Measurements from ENCODE around the gene INSYN1.
"Not testable (repeated sequence)": the region's sequence is repeated elsewhere in the genome, so short reads cannot be mapped to it uniquely, and the experiment has no call there.

INSYN1 gene

GRCh38 chr15:73711526-73711925, 41.6 kb downstream of the INSYN1 start:
- Histone ChIP-seq H3K27ac (ENCODE audit: low read depth, low read length) (no peak overlapping the region), H3K9me3 (ENCODE audit: insufficient read depth, low read depth, low read length) (no peaks in the 10 kb centered on the region), H3K4me1 (ENCODE audit: insufficient read depth, low read length) (no peaks in the 10 kb centered on the region), H3K4me3 (ENCODE audit: low read length) (no peak overlapping the region), H3K9ac (ENCODE audit: low read depth, low read length) (no peak overlapping the region), H3K36me3 (ENCODE audit: insufficient read depth, low read length) (peaks cover 67% of the 10 kb centered on the region), H3K27me3 (ENCODE audit: insufficient read depth, low read length) (no peaks in the 10 kb centered on the region)
- WGBS: 92% methylated on average over 4 of the region's 4 CpGs

GRCh38 chr15:73710321-73710720, 42.8 kb downstream of the INSYN1 start:
- H3K9ac ChIP-seq (ENCODE audit: low read depth, low read length): no peak overlapping the region
- H3K36me3 ChIP-seq (ENCODE audit: insufficient read depth, low read length): peaks cover 76% of the 10 kb centered on the region
- no peak overlapping the region for H3K27ac ChIP-seq (ENCODE audit: low read depth, low read length)
- no peaks in the 10 kb centered on the region for H3K4me1 ChIP-seq (ENCODE audit: insufficient read depth, low read length)
- no peak overlapping the region for H3K4me3 ChIP-seq (ENCODE audit: low read length)
- H3K9me3 ChIP-seq (ENCODE audit: insufficient read depth, low read depth, low read length): no peaks in the 10 kb centered on the region
- no peaks in the 10 kb centered on the region for H3K27me3 ChIP-seq (ENCODE audit: insufficient read depth, low read length)
- WGBS: 96% methylated on average over 5 of the region's 5 CpGs

- Histone ChIP-seq H3K4me1 (ENCODE audit: insufficient read depth, low read length) (no peaks in the 10 kb centered on the region), H3K27ac (ENCODE audit: low read depth, low read length) (no peak overlapping the region), H3K27me3 (ENCODE audit: insufficient read depth, low read length) (no peaks in the 10 kb centered on the region), H3K4me3 (ENCODE audit: low read length) (no peak overlapping the region), H3K9me3 (ENCODE audit: insufficient read depth, low read depth, low read length) (no peaks in the 10 kb centered on the region), H3K36me3 (ENCODE audit: insufficient read depth, low read length) (peaks cover 81% of the 10 kb centered on the region), H3K9ac (ENCODE audit: low read depth, low read length) (no peak overlapping the region)
- 98% methylated on average over 4 of the region's 4 CpGs for WGBS
These were observed 43.5 kb downstream of the INSYN1 start for GRCh38 chr15:73709686-73710085.

GRCh38 chr15:73709241-73709640, 43.9 kb downstream of the INSYN1 start:
- no peaks in the 10 kb centered on the region for H3K4me1 ChIP-seq (ENCODE audit: insufficient read depth, low read length)
- WGBS: 97% methylated on average over 6 of the region's 6 CpGs
- peaks cover 85% of the 10 kb centered on the region for H3K36me3 ChIP-seq (ENCODE audit: insufficient read depth, low read length)

GRCh38 chr15:73708691-73709090, 44.5 kb downstream of the INSYN1 start:
- H3K9ac ChIP-seq (ENCODE audit: low read depth, low read length): no peak overlapping the region
- no peaks in the 10 kb centered on the region for H3K27me3 ChIP-seq (ENCODE audit: insufficient read depth, low read length)
- no peaks in the 10 kb centered on the region for H3K4me1 ChIP-seq (ENCODE audit: insufficient read depth, low read length)
- H3K4me3 ChIP-seq (ENCODE audit: low read length): no peak overlapping the region
- H3K27ac ChIP-seq (ENCODE audit: low read depth, low read length): no peak overlapping the region
- no peaks in the 10 kb centered on the region for H3K9me3 ChIP-seq (ENCODE audit: insufficient read depth, low read depth, low read length)
- H3K36me3 ChIP-seq (ENCODE audit: insufficient read depth, low read length): peaks cover 85% of the 10 kb centered on the region
- 95% methylated on average over 6 of the region's 6 CpGs for WGBS

More at GRCh38 chr15:73709241-73709640, 43.9 kb downstream of the INSYN1 start:
- Histone ChIP-seq H3K9ac (ENCODE audit: low read depth, low read length) (no peak overlapping the region), H3K9me3 (ENCODE audit: insufficient read depth, low read depth, low read length) (no peaks in the 10 kb centered on the region), H3K27ac (ENCODE audit: low read depth, low read length) (no peak overlapping the region), H3K27me3 (ENCODE audit: insufficient read depth, low read length) (no peaks in the 10 kb centered on the region), H3K4me3 (ENCODE audit: low read length) (no peak overlapping the region)

GRCh38 chr15:73704869-73705645, 48.1 kb downstream of the INSYN1 start:
- Histone ChIP-seq H3K4me1 (ENCODE audit: insufficient read depth, low read length) (no peaks in the 10 kb centered on the region), H3K9ac (ENCODE audit: low read depth, low read length) (no peak overlapping the region), H3K27ac (ENCODE audit: low read depth, low read length) (no peak overlapping the region), H3K27me3 (ENCODE audit: insufficient read depth, low read length) (no peaks in the 10 kb centered on the region), H3K36me3 (ENCODE audit: insufficient read depth, low read length) (peaks cover 70% of the 10 kb centered on the region), H3K9me3 (ENCODE audit: insufficient read depth, low read depth, low read length) (no peaks in the 10 kb centered on the region), H3K4me3 (ENCODE audit: low read length) (no peak overlapping the region)
- 68% methylated on average over 13 of the region's 13 CpGs for WGBS

- H3K27me3 ChIP-seq (ENCODE audit: insufficient read depth, low read length); H3K4me1 ChIP-seq (ENCODE audit: insufficient read depth, low read length); H3K9me3 ChIP-seq (ENCODE audit: insufficient read depth, low read depth, low read length); H3K4me3 ChIP-seq (ENCODE audit: low read length); H3K9ac ChIP-seq (ENCODE audit: low read depth, low read length); H3K27ac ChIP-seq (ENCODE audit: low read depth, low read length): not testable (repeated sequence)
- 93% methylated on average over 23 of the region's 23 CpGs for WGBS
- peaks cover 63% of the 10 kb centered on the region for H3K36me3 ChIP-seq (ENCODE audit: insufficient read depth, low read length)
These were observed 48.8 kb downstream of the INSYN1 start for GRCh38 chr15:73704142-73704868.

GRCh38 chr15:73703601-73704000, 49.5 kb downstream of the INSYN1 start:
- not testable (repeated sequence) for H3K4me1 ChIP-seq (ENCODE audit: insufficient read depth, low read length); H3K4me3 ChIP-seq (ENCODE audit: low read length); H3K27ac ChIP-seq (ENCODE audit: low read depth, low read length); H3K27me3 ChIP-seq (ENCODE audit: insufficient read depth, low read length); H3K9me3 ChIP-seq (ENCODE audit: insufficient read depth, low read depth, low read length); H3K9ac ChIP-seq (ENCODE audit: low read depth, low read length)
- peaks cover 59% of the 10 kb centered on the region for H3K36me3 ChIP-seq (ENCODE audit: insufficient read depth, low read length)
- WGBS: 93% methylated on average over 23 of the region's 23 CpGs

- 95% methylated on average over 33 of the region's 33 CpGs for WGBS
- H3K36me3 ChIP-seq (ENCODE audit: insufficient read depth, low read length): peaks cover 52% of the 10 kb centered on the region
- H3K4me3 ChIP-seq (ENCODE audit: low read length); H3K9me3 ChIP-seq (ENCODE audit: insufficient read depth, low read depth, low read length); H3K4me1 ChIP-seq (ENCODE audit: insufficient read depth, low read length); H3K27ac ChIP-seq (ENCODE audit: low read depth, low read length); H3K27me3 ChIP-seq (ENCODE audit: insufficient read depth, low read length); H3K9ac ChIP-seq (ENCODE audit: low read depth, low read length): not testable (repeated sequence)
These were observed 50.6 kb downstream of the INSYN1 start for GRCh38 chr15:73702311-73703239.

- Histone ChIP-seq H3K4me3 (ENCODE audit: low read length) (no peak overlapping the region), H3K9ac (ENCODE audit: low read depth, low read length) (no peak overlapping the region), H3K4me1 (ENCODE audit: insufficient read depth, low read length) (peaks cover 14% of the 10 kb centered on the region; the same call in 1 of the 2 replicates), H3K36me3 (ENCODE audit: insufficient read depth, low read length) (peaks cover 32% of the 10 kb centered on the region), H3K9me3 (ENCODE audit: insufficient read depth, low read depth, low read length) (no peaks in the 10 kb centered on the region), H3K27ac (ENCODE audit: low read depth, low read length) (no peak overlapping the region), H3K27me3 (ENCODE audit: insufficient read depth, low read length) (no peaks in the 10 kb centered on the region)
- 34% methylated on average over 13 of the region's 13 CpGs for WGBS
These were observed 52.9 kb downstream of the INSYN1 start for GRCh38 chr15:73700041-73700842.

Measured in HUES64 (cell line).